NCI-H2081 treated with DMSO at 0.1 percent for 48 hours (cell line): ENCODE data around the gene KIAA1191.
"Not testable (repeated sequence)": the region's sequence is repeated elsewhere in the genome, so short reads cannot be mapped to it uniquely, and the experiment has no call there.

Experiments used
- DNase-seq: peaks from one replicate; lab custom pipeline; 2025; lab: John Stamatoyannopoulos, UW

Gene KIAA1191

DNA sequence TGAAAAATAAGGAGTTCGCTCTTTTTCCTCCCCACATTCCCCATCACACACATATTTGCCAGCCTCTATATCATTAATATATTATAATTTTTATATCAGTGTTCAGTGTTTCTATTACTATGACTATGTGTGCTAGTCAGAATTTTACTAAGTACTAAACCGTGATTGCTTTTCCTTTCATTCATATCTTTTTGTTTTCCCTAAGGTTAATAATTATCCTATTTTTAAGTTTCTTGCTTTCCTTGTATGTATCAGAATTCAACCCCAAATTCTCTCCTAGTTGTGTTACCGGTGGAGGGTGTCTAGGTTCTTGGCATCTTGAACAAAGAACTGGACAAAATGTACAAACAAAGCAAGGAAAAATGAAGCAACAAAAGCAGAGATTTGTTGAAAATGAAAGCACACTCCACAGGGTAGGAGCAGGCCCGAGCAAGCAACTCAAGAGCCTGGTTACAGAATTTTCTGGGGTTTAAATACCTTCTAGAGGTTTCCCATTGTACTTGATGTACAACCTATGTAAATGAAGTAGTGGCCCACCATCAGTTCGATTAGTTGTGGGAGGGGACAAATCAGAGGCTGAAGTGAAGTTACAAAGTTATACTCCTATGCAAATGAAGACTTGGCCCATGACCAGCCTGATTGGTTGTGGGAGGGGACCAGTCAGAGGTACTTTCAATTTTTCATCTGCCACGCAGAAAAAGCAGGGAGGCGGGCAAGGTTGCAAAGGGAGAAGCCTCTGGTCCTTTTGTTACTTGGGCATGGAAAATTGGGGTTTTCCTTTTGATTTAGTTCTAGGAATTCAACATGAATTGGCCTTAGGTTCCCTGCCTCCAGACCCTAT lies 43.8 kb downstream of the KIAA1191 start:
- no peak for DNase-seq

DNA sequence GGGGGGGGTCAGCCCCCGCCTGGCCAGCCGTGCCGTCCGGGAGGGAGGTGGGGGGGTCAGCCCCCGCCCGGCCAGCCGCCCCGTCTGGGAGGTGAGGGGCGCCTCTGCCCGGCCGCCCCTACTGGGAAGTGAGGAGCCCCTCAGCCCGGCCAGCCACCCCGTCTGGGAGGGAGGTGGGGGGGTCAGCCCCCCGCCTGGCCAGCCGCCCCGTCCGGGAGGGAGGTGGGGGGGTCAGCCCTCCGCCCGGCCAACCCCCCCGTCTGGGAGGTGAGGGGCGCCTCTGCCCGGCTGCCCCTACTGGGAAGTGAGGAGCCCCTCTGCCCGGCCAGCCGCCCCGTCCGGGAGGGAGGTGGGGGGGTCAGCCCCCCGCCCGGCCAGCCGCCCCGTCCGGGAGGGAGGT lies 56.2 kb downstream of the KIAA1191 start:
- DNase-seq, result not testable (repeated sequence)
